H1 (cell line): ENCODE measurements around the gene TM9SF1. TPM values are rescaled to one million over a fixed set of nuclear protein-coding genes. Genes with fewer than 3 reads are reported as not detected.

ENCODE experiments used
- CTCF ChIA-PET: fragments of 300-600 bp; sonication (Branson Sonifier 250); formaldehyde crosslinking; loops from one replicate; lab custom pipeline; 2021; ENCODE audit not compliant: partially characterized antibody; lab: Charles Lee
- POLR2A ChIA-PET: fragments of 300-600 bp; sonication (Branson Sonifier 250); formaldehyde crosslinking; loops from one replicate; lab custom pipeline; 2021; ENCODE audit warnings: inconsistent platforms; ENCODE audit not compliant: partially characterized antibody; lab: Charles Lee
- DNase-seq, 2 experiments: peaks; one replicate each; pipeline versions ENCODE4 v3.0.0 to v3.0.0-alpha.2; 2010 to 2022; ENCODE audit warnings: low spot score in 2 of 2, low read depth in 1 of 2, mixed read lengths in 1 of 2
- FAIRE-seq: peaks from 2 replicates; lab custom pipeline; 2011; peaks lifted over from hg19 to GRCh38; lab: Jason Lieb, UNC
- H2AFZ ChIP-seq: 2 replicates; pipeline ENCODE4 v1.8.1; 2012; ENCODE audit warnings: low read length, inconsistent platforms
- H2AK5ac ChIP-seq: 2 replicates; pipeline ENCODE4 v1.6.1; 2013; ENCODE audit warnings: low read depth, low read length
- H2BK120ac ChIP-seq: replicated peaks from 2 replicates; pipeline ENCODE3; 2013; ENCODE audit warnings: low read depth, low read length, inconsistent platforms
- H2BK12ac ChIP-seq: 2 replicates; pipeline ENCODE4 v1.6.1; 2013; ENCODE audit warnings: low read depth, low read length
- H2BK15ac ChIP-seq: 2 replicates; pipeline ENCODE4 v1.6.1; 2013; ENCODE audit warnings: low read length
- H2BK20ac ChIP-seq: 2 replicates; pipeline ENCODE4 v1.6.1; 2013; ENCODE audit warnings: low read length
- H2BK5ac ChIP-seq: 2 replicates; pipeline ENCODE4 v1.6.1; 2013; ENCODE audit warnings: low read depth, low read length
- H3K14ac ChIP-seq: 2 replicates; pipeline ENCODE4 v1.6.1; 2013; ENCODE audit warnings: inconsistent platforms; ENCODE audit not compliant: insufficient read length
- H3K18ac ChIP-seq: 2 replicates; pipeline ENCODE4 v1.6.1; 2013; ENCODE audit warnings: low read length; ENCODE audit errors: extremely low read depth
- H3K23ac ChIP-seq: 2 replicates; pipeline ENCODE4 v1.6.1; 2013; ENCODE audit warnings: inconsistent platforms; ENCODE audit not compliant: insufficient read length
- H3K23me2 ChIP-seq: 2 replicates; pipeline ENCODE4 v1.6.1; 2013; ENCODE audit warnings: low read depth, low read length
- H3K27ac ChIP-seq: 2 replicates; pipeline ENCODE4 v1.6.1; 2011; ENCODE audit warnings: low read depth, low read length, inconsistent platforms
- H3K27me3 ChIP-seq, 4 experiments: replicated peaks in 1 of 4; 1 replicate in 1 of 4; 2 replicates in 3 of 4; pipeline versions ENCODE4 v1.6.1 to v1.8.1; 2011 to 2013; ENCODE audit warnings: low read length in 3 of 4, mild to moderate bottlenecking in 3 of 4, inconsistent platforms in 2 of 4, mixed read lengths in 2 of 4, moderate library complexity in 1 of 4; ENCODE audit not compliant: control insufficient read depth in 3 of 4, insufficient read depth in 3 of 4; ENCODE audit errors: extremely low read depth in 1 of 4
- H3K36me3 ChIP-seq, 4 experiments: 2 replicates each; pipeline versions ENCODE4 v1.6.1 to v1.8.1; 2011 to 2013; ENCODE audit warnings: mild to moderate bottlenecking in 4 of 4, low read length in 3 of 4, moderate library complexity in 2 of 4, control low read depth in 1 of 4, inconsistent platforms in 1 of 4; ENCODE audit not compliant: insufficient read depth in 4 of 4, control insufficient read depth in 2 of 4
- H3K4ac ChIP-seq: replicated peaks from 2 replicates; pipeline ENCODE3; 2013; ENCODE audit warnings: low read length, low read depth, mixed read lengths, inconsistent platforms; ENCODE audit not compliant: insufficient read length
- H3K4me1 ChIP-seq, 4 experiments: replicated peaks in 1 of 4; 1 replicate in 1 of 4; 2 replicates in 3 of 4; pipeline versions ENCODE4 v1.6.1 to v1.8.1; 2011 to 2013; ENCODE audit warnings: low read length in 3 of 4, inconsistent platforms in 2 of 4, mixed read lengths in 1 of 4; ENCODE audit not compliant: insufficient read depth in 4 of 4, control insufficient read depth in 3 of 4
- H3K4me2 ChIP-seq, 2 experiments: 2 replicates each; pipeline versions ENCODE4 v1.6.1 to v1.8.1; 2011 to 2013; ENCODE audit warnings: low read depth in 2 of 2, low read length in 2 of 2, control low read depth in 1 of 2, inconsistent platforms in 1 of 2, mild to moderate bottlenecking in 1 of 2; ENCODE audit not compliant: insufficient read depth in 1 of 2
- H3K4me3 ChIP-seq, 4 experiments: fragments of 200-600, 300-600 bp in 1 of 4; sonication (generic), shearing (Covaris generic), sonication (Bioruptor Twin) in 1 of 4; 2 replicates each; pipeline versions ENCODE4 v1.5.1 to v1.8.1; 2011 to 2016; ENCODE audit warnings: low read length in 4 of 4, low read depth in 3 of 4, control low read depth in 2 of 4, inconsistent platforms in 2 of 4, mild to moderate bottlenecking in 2 of 4, mixed read lengths in 1 of 4, moderate library complexity in 1 of 4; ENCODE audit not compliant: insufficient read depth in 2 of 4; ENCODE audit errors: extremely low read depth in 1 of 4
- H3K56ac ChIP-seq: replicated peaks from 2 replicates; pipeline ENCODE3; 2013; ENCODE audit warnings: low read depth, mild to moderate bottlenecking, mixed read lengths, low read length, inconsistent platforms; ENCODE audit not compliant: insufficient read length
- H3K79me1 ChIP-seq: 2 replicates; pipeline ENCODE4 v1.6.1; 2013; ENCODE audit warnings: low read depth, low read length, control low read depth
- H3K79me2 ChIP-seq, 2 experiments: 2 replicates each; pipeline versions ENCODE4 v1.6.1 to v1.8.1; 2012 to 2013; ENCODE audit warnings: low read length in 2 of 2, mild to moderate bottlenecking in 2 of 2, inconsistent platforms in 1 of 2; ENCODE audit not compliant: insufficient read depth in 2 of 2, control insufficient read depth in 1 of 2
- H3K9ac ChIP-seq, 4 experiments: replicated peaks in 1 of 4; 1 replicate in 1 of 4; 2 replicates in 3 of 4; pipeline versions ENCODE4 v1.6.1 to v1.8.1; 2011 to 2013; ENCODE audit warnings: low read depth in 3 of 4, low read length in 3 of 4, control low read depth in 2 of 4, mild to moderate bottlenecking in 2 of 4, moderate library complexity in 2 of 4, inconsistent platforms in 1 of 4; ENCODE audit errors: extremely low read depth in 1 of 4
- H3K9me3 ChIP-seq, 2 experiments: 2 replicates each; pipeline versions ENCODE4 v1.6.1 to v1.8.1; 2012 to 2013; ENCODE audit warnings: mild to moderate bottlenecking in 2 of 2, moderate library complexity in 2 of 2, control low read depth in 1 of 2, inconsistent platforms in 1 of 2, low read depth in 1 of 2, low read length in 1 of 2, mixed read lengths in 1 of 2; ENCODE audit not compliant: insufficient read depth in 2 of 2
- H4K20me1 ChIP-seq, 2 experiments: replicated peaks in 1 of 2; 2 replicates each; pipeline versions ENCODE3 to v1.8.1; 2011 to 2013; ENCODE audit warnings: inconsistent platforms in 2 of 2, low read length in 2 of 2, mild to moderate bottlenecking in 1 of 2; ENCODE audit not compliant: insufficient read depth in 2 of 2, control insufficient read depth in 1 of 2
- H4K5ac ChIP-seq: 2 replicates; pipeline ENCODE4 v1.6.1; 2013; ENCODE audit warnings: low read length, low read depth, mixed read lengths, inconsistent platforms; ENCODE audit not compliant: insufficient read length
- H4K8ac ChIP-seq: 2 replicates; pipeline ENCODE4 v1.8.0; 2013; ENCODE audit warnings: mild to moderate bottlenecking, moderate library complexity, low read length, inconsistent platforms; ENCODE audit not compliant: insufficient read depth; ENCODE audit errors: extremely low read depth
- H4K91ac ChIP-seq: replicated peaks from 2 replicates; pipeline ENCODE3; 2013; ENCODE audit warnings: low read length, mixed read lengths, inconsistent platforms; ENCODE audit not compliant: insufficient read length
- BRCA1 ChIP-seq: IDR thresholded peaks from 2 replicates; pipeline ENCODE4 v1.6.1; 2012; ENCODE audit warnings: low read depth, low read length, improper control_type of control experiment
- E2F6 ChIP-seq: IDR thresholded peaks from 2 replicates; pipeline ENCODE4 v1.6.1; 2012; ENCODE audit warnings: inconsistent platforms
- EZH2 ChIP-seq: fragments of 200-600 bp; sonication (generic); IDR thresholded peaks from 2 replicates; pipeline ENCODE4 v1.7.1; 2012; ENCODE audit warnings: low read depth, mild to moderate bottlenecking, moderate library complexity, low read length, inconsistent platforms; ENCODE audit not compliant: severe bottlenecking
- GTF2F1 ChIP-seq: IDR thresholded peaks from 2 replicates; pipeline ENCODE4 v1.6.1; 2012; ENCODE audit warnings: low read depth, low read length, improper control_type of control experiment, borderline replicate concordance
- MAX ChIP-seq: IDR thresholded peaks from 2 replicates; pipeline ENCODE4 v1.6.1; 2012; ENCODE audit warnings: inconsistent platforms
- POU5F1 ChIP-seq: IDR thresholded peaks from 2 replicates; pipeline ENCODE4 v1.6.1; 2011; ENCODE audit warnings: low read depth, mild to moderate bottlenecking, low read length, moderate library complexity
- RFX5 ChIP-seq: IDR thresholded peaks from 2 replicates; pipeline ENCODE4 v1.6.1; 2011; ENCODE audit warnings: low read depth, low read length, improper control_type of control experiment, borderline replicate concordance
- SAP30 ChIP-seq: fragments of 300-600 bp; sonication (generic); IDR thresholded peaks from 2 replicates; pipeline ENCODE4 v1.7.1; 2012; ENCODE audit warnings: low read length, moderate library complexity, mild to moderate bottlenecking, inconsistent platforms; ENCODE audit not compliant: insufficient read depth, insufficient replicate concordance
- TAF1 ChIP-seq: IDR thresholded peaks from 2 replicates; pipeline ENCODE4 v1.6.1; 2011; ENCODE audit warnings: mild to moderate bottlenecking, low read depth, low read length
- TEAD4 ChIP-seq: IDR thresholded peaks from 2 replicates; pipeline ENCODE4 v1.6.1; 2012; ENCODE audit warnings: low read depth, low read length, inconsistent platforms, mixed read lengths
- YY1 ChIP-seq: IDR thresholded peaks from 2 replicates; pipeline ENCODE4 v1.6.1; 2011; ENCODE audit warnings: low read depth, mild to moderate bottlenecking, low read length
- WGBS, 2 experiments: shearing (Covaris generic) in 1 of 2; methylation state at CpG; one replicate each; pipeline versions ENCODE4 v1.1.6 to v1.1.7; 2013 to 2015; ENCODE audit warnings: low lambda C conversion rate in 2 of 2, mixed read lengths in 2 of 2, inconsistent platforms in 1 of 2, low coverage in 1 of 2, missing lambda C conversion rate in 1 of 2; ENCODE audit not compliant: insufficient replicate concordance in 2 of 2, insufficient coverage in 1 of 2, insufficient read length in 1 of 2; ENCODE audit errors: extremely low coverage in 1 of 2, missing lambda C conversion rate in 1 of 2; 5-methylcytosine and 5-hydroxymethylcytosine counted together
- polyA plus RNA-seq, 7 experiments: library from polyadenylated mRNA; depleted of rRNA in 3 of 7; stranded (reverse) in 5 of 7; unstranded in 2 of 7; fragments of >200 nt in 5 of 7; fragments of 200-250 nt in 2 of 7; gene quantifications; 1 replicate in 5 of 7; 2 replicates in 1 of 7; 4 replicates in 1 of 7; pipeline versions ENCODE4 v1.2.1 to v1.2.3, GENCODE V29; 2011 to 2013; ENCODE audit warnings: missing spikeins in 2 of 7, mixed read lengths in 2 of 7
- total RNA-seq: library from RNA; stranded (reverse); fragmentation: NEBNext Ultra II Directional; extraction: Animal tissue kit (Norgen Biotek cat#: 25700); gene quantifications from 2 replicates; pipeline ENCODE4 v1.2.1, GENCODE V29; 2021

The TM9SF1 gene
- total and polyA plus RNA-seq, 2 of the 8 experiments (the other 6 are each of a cell fraction or from before 2014, with no cell fraction given), result 22.2 to 29.2 TPM

GRCh38 chr14:24172261-24172860 is 22.9 kb downstream of the TM9SF1 start:
- ChIA-PET CTCF (interaction anchor here (1.4 to 1.5 kb wide), 2 partner anchors 10 to 11 kb away, joined by 3 to 4 read pairs; no protein-coding TSS in a partner anchor), POLR2A (interaction anchor here (0.8 to 10.7 kb wide), 13 partner anchors 8 to 121 kb away, joined by 3 to 158 read pairs (median 6); partner anchors contain the start of genes CARMIL3, EMC9, IPO4 and IRF9)
- Histone ChIP-seq H3K27ac (no peak overlapping the region), H3K9ac (peak overlapping the region; percentile 36 to 65 (median 54); a peak in 6 of 7 replicates), H3K4me1 (peaks cover 0 to 9% (median 7%) of the 10 kb centered on the region in 4 experiments; a peak in 4 of 7 replicates), H4K5ac (no peak overlapping the region), H4K91ac (no peak overlapping the region), H2AK5ac (no peak overlapping the region), H3K4me3 (peak overlapping the region; percentile 62 to 77 (median 71)), H3K56ac (no peak overlapping the region), H3K23ac (no peak overlapping the region), H2BK12ac (peak overlapping the region; percentile 29; the same call in 1 of the 2 replicates), H3K4ac (no peak overlapping the region), H3K9me3 (no peaks in the 10 kb centered on the region), H2AFZ (peak overlapping the region; percentile 47; the same call in 1 of the 2 replicates), H3K4me2 (peak overlapping the region; percentile 75 to 96), H2BK5ac (0 out of 2 replicates have a peak overlapping the region, but pooled peaks have one; percentile 30), H2BK120ac (no peak overlapping the region), H3K27me3 (no peaks in the 10 kb centered on the region), H3K79me1 (no peaks in the 10 kb centered on the region), H2BK15ac (0 out of 2 replicates have a peak overlapping the region, but pooled peaks have one; percentile 46), H4K20me1 (peaks cover 0 to 2% of the 10 kb centered on the region in 2 experiments), H2BK20ac (no peak overlapping the region), H3K23me2 (peaks cover 5% of the 10 kb centered on the region; the same call in 1 of the 2 replicates), H3K79me2 (no peaks in the 10 kb centered on the region), H3K14ac (no peak overlapping the region), H4K8ac (no peak overlapping the region), H3K18ac (peak overlapping the region; percentile 83), H3K36me3 (peaks cover 0 to 4% (median 0%) of the 10 kb centered on the region in 4 experiments; a peak in 2 of 8 replicates)
- 6% methylated on average over 30 of the region's 30 CpGs; no CpG with 5 or more reads in 1 of the 2 experiments for WGBS, 2 experiments
- no peak for FAIRE-seq
- DNase-seq, result no peak
- 0 out of 2 replicates have a peak, but pooled peaks have one; percentile 8 for TF ChIP-seq YY1
- TF ChIP-seq GTF2F1, result no peak
- no peak for TF ChIP-seq POU5F1
- peak; percentile 68 for TF ChIP-seq MAX
- TF ChIP-seq SAP30, result peak; percentile 76
- TF ChIP-seq RFX5, result no peak
- TF ChIP-seq EZH2, result no peak
- TF ChIP-seq BRCA1, result no peak
- peak; percentile 2; the same call in 1 of the 2 replicates for TF ChIP-seq E2F6
- TF ChIP-seq TAF1, result no peak
- no peak for TF ChIP-seq TEAD4
